Endodermal cell (in vitro differentiated cells): Measurements from ENCODE around the gene LHFPL2. TPM values are rescaled to one million over a fixed set of nuclear protein-coding genes. Genes with fewer than 3 reads are reported as not detected.

Source experiments
- DNase-seq: peaks from one replicate; pipeline ENCODE4 v3.0.0-alpha.2; 2017
- H3K27ac ChIP-seq: 2 replicates; pipeline ENCODE4 v1.5.1; 2013; ENCODE audit warnings: mild to moderate bottlenecking, low read depth, low read length, moderate library complexity
- H3K27me3 ChIP-seq: 2 replicates; pipeline ENCODE4 v1.6.1; 2013; ENCODE audit warnings: mild to moderate bottlenecking, low read length, moderate library complexity; ENCODE audit not compliant: insufficient read depth, control insufficient read depth, poor library complexity, severe bottlenecking
- H3K36me3 ChIP-seq: 2 replicates; pipeline ENCODE4 v1.7.0; 2013; ENCODE audit warnings: mild to moderate bottlenecking, low read length, moderate library complexity; ENCODE audit not compliant: control insufficient read depth, insufficient read depth
- H3K4me1 ChIP-seq: one replicate; pipeline ENCODE4 v1.7.0; 2013; ENCODE audit warnings: low read length; ENCODE audit not compliant: control insufficient read depth, insufficient read depth
- H3K4me3 ChIP-seq: 2 replicates; pipeline ENCODE4 v1.5.1; 2013; ENCODE audit warnings: mild to moderate bottlenecking, low read length, moderate library complexity
- H3K9ac ChIP-seq: 2 replicates; pipeline ENCODE4 v1.6.1; 2013; ENCODE audit warnings: mild to moderate bottlenecking, low read length, moderate library complexity; ENCODE audit not compliant: poor library complexity, severe bottlenecking; ENCODE audit errors: extremely low read depth
- H3K9me3 ChIP-seq: 2 replicates; pipeline ENCODE4 v1.6.1; 2013; ENCODE audit warnings: mild to moderate bottlenecking, low read length, moderate library complexity; ENCODE audit not compliant: control insufficient read depth
- H3K27ac Mint-ChIP-seq: 2 replicates; pipeline ENCODE4 v1.8.0; 2020; ENCODE audit warnings: mixed read lengths
- H3K27me3 Mint-ChIP-seq: 2 replicates; pipeline ENCODE4 v1.8.0; 2021; ENCODE audit warnings: mild to moderate bottlenecking, mixed read lengths; ENCODE audit not compliant: insufficient read depth
- H3K36me3 Mint-ChIP-seq: 2 replicates; pipeline ENCODE4 v1.8.0; 2020; ENCODE audit warnings: low read depth, mixed read lengths
- H3K4me1 Mint-ChIP-seq: 2 replicates; pipeline ENCODE4 v1.8.0; 2020; ENCODE audit warnings: mixed read lengths
- H3K4me3 Mint-ChIP-seq: 2 replicates; pipeline ENCODE4 v1.8.0; 2020; ENCODE audit warnings: mild to moderate bottlenecking, moderate library complexity, mixed read lengths
- H3K9me3 Mint-ChIP-seq: 2 replicates; pipeline ENCODE4 v1.8.0; 2020; ENCODE audit warnings: mild to moderate bottlenecking, mixed read lengths
- CTCF ChIP-seq: fragments of 200-600 bp; sonication (generic); conservative IDR thresholded peaks from 2 replicates; pipeline ENCODE4 v1.5.0; 2021; ENCODE audit warnings: antibody characterized with exemption, mild to moderate bottlenecking
- WGBS, 2 experiments: methylation state at CpG; one replicate each; pipeline versions ENCODE4 v1.1.5 to v1.1.7; 2013; ENCODE audit warnings: missing lambda C conversion rate in 2 of 2, mixed read lengths in 1 of 2; ENCODE audit not compliant: insufficient coverage in 1 of 2, insufficient read length in 1 of 2; 5-methylcytosine and 5-hydroxymethylcytosine counted together
- total RNA-seq, 2 donors: library from RNA; stranded (reverse); fragmentation: NEBNext Ultra II Directional in 1 of 2; extraction: Animal tissue kit (Norgen Biotek cat#: 25700) in 1 of 2; gene quantifications; 2 replicates in 1 of 2; 3 replicates in 1 of 2; pipeline ENCODE4 v1.2.1, GENCODE V29; 2021

Gene LHFPL2
- total RNA-seq, 2 donors from 2014 or later, result 136 to 238 TPM

- H3K27me3 ChIP-seq, result no peaks in the 10 kb centered on the region
- Mint-ChIP-seq H3K27ac (peak overlapping the region; percentile 87), H3K27me3 (no peaks in the 10 kb centered on the region), H3K4me1 (peaks cover 89% of the 10 kb centered on the region), H3K4me3 (peak overlapping the region; percentile 17), H3K36me3 (peaks cover 34% of the 10 kb centered on the region), H3K9me3 (no peaks in the 10 kb centered on the region)
- peak overlapping the region; percentile 49 for H3K4me3 ChIP-seq
- 21 to 29% methylated on average over 1 of the region's 1 CpG for WGBS, 2 experiments
- no peak for TF ChIP-seq CTCF
- H3K36me3 ChIP-seq, result peaks cover 40% of the 10 kb centered on the region
- H3K9me3 ChIP-seq, result no peaks in the 10 kb centered on the region
- H3K9ac ChIP-seq, result no peak overlapping the region
- peak; percentile 77 for DNase-seq
- peaks cover 32% of the 10 kb centered on the region for H3K4me1 ChIP-seq
- no peak overlapping the region for H3K27ac ChIP-seq
These were observed 149.1 kb downstream of the LHFPL2 start for GRCh38 chr5:78499485-78499884.

DNA sequence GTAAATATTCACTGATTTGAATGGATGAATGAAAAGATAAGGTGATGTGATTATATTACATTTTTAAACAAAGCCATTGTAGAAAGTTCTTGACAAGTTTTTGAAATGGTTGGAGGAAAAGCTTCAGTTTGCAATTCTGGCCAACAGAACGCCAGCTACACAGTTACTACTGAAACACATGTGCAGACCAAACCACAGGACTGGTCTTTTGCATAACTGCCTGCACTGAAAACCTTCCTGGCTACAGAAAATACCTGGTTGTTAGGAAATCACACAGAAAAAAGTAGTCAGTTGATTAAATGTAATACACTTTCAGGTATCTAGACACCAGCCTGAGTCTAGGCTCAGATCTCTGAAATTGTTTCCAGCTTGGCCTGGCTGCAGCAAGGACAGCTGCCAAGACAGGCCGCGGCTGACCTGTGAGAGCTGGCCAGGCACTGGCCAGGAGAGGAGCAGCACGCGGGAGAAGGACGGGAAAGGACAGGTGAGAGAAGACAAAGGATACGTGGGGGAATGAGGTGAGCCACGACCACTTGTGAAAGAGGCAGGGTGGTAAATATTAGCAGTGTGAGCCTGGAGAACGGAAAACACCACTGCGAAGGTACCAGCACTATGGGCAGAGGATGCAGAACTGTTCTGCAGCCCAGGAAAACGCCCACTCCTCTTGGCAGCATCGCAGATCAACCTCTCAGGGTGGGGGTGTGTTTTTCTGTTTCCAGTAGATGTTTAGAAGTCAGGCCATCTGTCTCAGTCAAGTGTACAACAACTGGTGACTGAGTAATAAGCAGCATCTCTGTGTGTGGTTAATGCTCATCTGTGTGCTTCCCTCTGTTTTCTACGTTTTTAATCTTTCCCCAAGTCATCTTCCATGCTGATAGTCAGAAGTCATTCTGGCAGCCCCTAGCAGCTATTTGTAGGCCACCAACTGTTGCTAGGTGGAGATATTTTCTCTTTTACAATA, 150.7 kb downstream of the LHFPL2 start:
- Histone ChIP-seq H3K4me3 (no peak overlapping the region), H3K27ac (no peak overlapping the region), H3K9me3 (no peaks in the 10 kb centered on the region), H3K9ac (no peak overlapping the region), H3K27me3 (no peaks in the 10 kb centered on the region), H3K4me1 (peaks cover 32% of the 10 kb centered on the region), H3K36me3 (peaks cover 54% of the 10 kb centered on the region)
- Mint-ChIP-seq H3K9me3 (no peaks in the 10 kb centered on the region), H3K4me1 (peaks cover 76% of the 10 kb centered on the region), H3K27ac (peak overlapping the region; percentile 14), H3K27me3 (no peaks in the 10 kb centered on the region), H3K4me3 (peak overlapping the region; percentile 11), H3K36me3 (peaks cover 41% of the 10 kb centered on the region)
- DNase-seq, result no peak
- WGBS, 2 experiments, result 91 to 92% methylated on average over 12 to 13 of the region's 13 CpGs
- no peak for TF ChIP-seq CTCF

- Mint-ChIP-seq H3K9me3 (no peaks in the 10 kb centered on the region), H3K27ac (peak overlapping the region; percentile 65), H3K36me3 (peaks cover 47% of the 10 kb centered on the region), H3K4me3 (no peak overlapping the region), H3K4me1 (peaks cover 66% of the 10 kb centered on the region), H3K27me3 (no peaks in the 10 kb centered on the region)
- peaks cover 64% of the 10 kb centered on the region for H3K36me3 ChIP-seq
- H3K27ac ChIP-seq, result no peak overlapping the region
- no peak for TF ChIP-seq CTCF
- H3K4me3 ChIP-seq, result no peak overlapping the region
- no peak for DNase-seq
- no peak overlapping the region for H3K9ac ChIP-seq
- no peaks in the 10 kb centered on the region for H3K9me3 ChIP-seq
- peaks cover 23% of the 10 kb centered on the region for H3K4me1 ChIP-seq
- H3K27me3 ChIP-seq, result no peaks in the 10 kb centered on the region
These were observed 152.2 kb downstream of the LHFPL2 start for GRCh38 chr5:78496373-78496772.
